ENCODE measurements around the gene ZNF827.

ZNF827 gene, protein sequence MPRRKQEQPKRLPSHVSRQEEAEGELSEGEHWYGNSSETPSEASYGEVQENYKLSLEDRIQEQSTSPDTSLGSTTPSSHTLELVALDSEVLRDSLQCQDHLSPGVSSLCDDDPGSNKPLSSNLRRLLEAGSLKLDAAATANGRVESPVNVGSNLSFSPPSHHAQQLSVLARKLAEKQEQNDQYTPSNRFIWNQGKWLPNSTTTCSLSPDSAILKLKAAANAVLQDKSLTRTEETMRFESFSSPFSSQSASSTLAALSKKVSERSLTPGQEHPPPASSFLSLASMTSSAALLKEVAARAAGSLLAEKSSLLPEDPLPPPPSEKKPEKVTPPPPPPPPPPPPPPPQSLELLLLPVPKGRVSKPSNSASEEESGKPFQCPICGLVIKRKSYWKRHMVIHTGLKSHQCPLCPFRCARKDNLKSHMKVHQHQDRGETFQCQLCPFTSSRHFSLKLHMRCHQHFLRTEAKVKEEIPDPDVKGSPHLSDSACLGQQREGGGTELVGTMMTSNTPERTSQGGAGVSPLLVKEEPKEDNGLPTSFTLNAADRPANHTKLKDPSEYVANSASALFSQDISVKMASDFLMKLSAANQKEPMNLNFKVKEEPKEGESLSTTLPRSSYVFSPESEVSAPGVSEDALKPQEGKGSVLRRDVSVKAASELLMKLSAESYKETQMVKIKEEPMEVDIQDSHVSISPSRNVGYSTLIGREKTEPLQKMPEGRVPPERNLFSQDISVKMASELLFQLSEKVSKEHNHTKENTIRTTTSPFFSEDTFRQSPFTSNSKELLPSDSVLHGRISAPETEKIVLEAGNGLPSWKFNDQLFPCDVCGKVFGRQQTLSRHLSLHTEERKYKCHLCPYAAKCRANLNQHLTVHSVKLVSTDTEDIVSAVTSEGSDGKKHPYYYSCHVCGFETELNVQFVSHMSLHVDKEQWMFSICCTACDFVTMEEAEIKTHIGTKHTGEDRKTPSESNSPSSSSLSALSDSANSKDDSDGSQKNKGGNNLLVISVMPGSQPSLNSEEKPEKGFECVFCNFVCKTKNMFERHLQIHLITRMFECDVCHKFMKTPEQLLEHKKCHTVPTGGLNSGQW

DNA sequence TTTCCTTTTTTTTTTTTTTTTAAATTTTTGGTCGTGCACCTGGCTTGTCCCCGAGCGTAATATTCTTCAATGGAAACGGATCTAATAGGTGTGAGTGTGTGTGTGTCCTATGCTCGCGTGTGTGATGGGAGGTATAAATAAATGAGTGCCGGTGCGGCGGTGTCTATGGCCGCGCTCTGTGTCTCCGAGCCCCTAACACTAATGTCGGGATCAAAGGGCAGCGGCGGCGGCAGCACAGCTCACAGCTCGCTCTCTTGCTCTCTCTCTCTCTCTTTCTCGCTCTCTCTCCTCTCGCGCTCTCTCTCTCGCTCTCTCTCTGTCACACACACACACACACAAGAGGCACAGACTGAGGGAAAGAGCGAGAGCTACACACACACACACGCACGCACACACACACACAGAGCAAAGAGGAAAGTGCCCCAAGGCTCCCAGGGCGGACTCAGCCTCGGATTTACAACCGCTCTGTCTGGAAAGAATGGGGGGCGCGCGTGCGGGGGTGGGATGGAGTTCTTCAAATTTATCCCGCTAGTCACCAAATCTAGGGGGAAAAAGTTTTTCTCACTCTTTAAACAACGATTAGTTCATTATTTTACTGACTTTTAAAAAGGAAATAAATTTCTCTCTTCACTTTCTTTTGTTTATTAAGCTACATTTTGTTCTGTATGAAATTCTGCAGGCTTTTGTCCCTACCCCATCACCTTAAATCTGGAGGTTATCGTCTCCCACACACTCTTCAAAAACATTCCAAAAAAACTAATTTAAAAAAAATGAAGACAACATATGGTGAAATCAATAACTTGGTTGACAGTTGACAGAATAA lies at the start of gene ZNF827:
TSS of gene ZNF827 (minus strand) at position 206 of the 823 bp plus-strand sequence. CDS start 416 bp downstream, outside the sequence.
- peak; percentile 77 for DNase-seq (ENCODE audit: low spot score)

DNA sequence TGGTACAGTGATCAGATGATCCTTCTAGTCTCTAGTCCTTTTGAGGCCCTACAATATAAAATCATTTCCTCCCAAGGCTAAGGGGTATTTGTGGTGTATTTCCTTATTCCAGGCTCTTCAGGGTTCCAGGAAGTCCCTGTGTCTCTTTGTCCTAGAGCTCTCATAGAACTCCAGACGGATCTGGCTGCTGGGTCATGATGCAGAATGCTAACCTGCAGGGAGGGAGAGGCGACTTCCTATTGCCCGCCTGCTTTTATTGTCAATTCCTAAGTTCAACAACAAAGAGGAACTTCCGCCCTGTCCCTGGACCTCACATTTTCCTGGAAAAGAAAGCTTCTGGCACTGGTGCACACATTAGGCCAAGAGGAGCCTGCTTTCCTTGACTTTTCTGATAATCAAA lies 45.9 kb upstream of the ZNF827 start:
- no peak for DNase-seq (ENCODE audit: low spot score)

- no peak for DNase-seq (ENCODE audit: low spot score)
Observed at GRCh38 chr4:145982791-145983190, 44.2 kb upstream of the ZNF827 start.

DNA sequence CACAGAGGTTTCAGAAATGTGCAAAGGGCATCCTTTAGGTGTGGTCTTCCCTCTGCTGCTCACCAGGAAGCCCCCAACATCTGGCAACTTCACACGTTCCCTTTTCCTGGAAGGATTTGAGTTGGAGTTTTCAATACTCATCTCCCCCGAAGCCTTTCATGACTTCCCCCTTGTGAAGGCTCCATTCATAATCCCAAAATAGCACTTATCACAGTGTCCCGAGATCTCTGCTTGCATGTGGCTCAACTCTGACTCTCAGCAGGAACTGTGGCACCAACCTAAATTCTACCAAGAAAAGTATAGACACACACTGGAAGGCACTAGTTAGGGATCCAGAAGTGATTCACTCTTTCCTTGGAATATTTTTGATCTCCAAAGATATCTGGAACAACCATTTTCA lies 40.5 kb upstream of the ZNF827 start:
- no peak for DNase-seq (ENCODE audit: low spot score)

DNA sequence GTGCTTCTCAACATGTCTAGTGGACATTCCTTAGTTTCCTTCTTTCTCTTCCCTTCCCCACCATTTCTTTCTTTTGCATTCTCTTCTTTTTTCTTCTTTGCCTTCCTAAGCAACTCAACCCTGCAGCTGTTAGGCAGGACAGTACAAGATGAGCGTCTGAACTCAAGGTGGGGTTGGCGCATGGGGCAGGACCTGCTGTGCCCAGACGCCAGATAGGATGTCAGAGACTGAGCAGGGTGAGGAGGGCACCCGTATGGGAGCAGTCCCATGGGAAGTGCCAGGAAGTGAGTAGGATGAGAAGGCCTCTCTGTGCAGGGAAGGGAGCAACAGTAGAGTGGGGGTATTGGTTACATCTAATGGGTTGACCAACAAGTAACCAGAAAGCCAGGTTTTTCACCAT lies 38.1 kb upstream of the ZNF827 start:
- no peak for DNase-seq (ENCODE audit: low spot score)

- no peak for DNase-seq (ENCODE audit: low spot score)
Observed at GRCh38 chr4:145960012-145960411, 21.4 kb upstream of the ZNF827 start.

DNA sequence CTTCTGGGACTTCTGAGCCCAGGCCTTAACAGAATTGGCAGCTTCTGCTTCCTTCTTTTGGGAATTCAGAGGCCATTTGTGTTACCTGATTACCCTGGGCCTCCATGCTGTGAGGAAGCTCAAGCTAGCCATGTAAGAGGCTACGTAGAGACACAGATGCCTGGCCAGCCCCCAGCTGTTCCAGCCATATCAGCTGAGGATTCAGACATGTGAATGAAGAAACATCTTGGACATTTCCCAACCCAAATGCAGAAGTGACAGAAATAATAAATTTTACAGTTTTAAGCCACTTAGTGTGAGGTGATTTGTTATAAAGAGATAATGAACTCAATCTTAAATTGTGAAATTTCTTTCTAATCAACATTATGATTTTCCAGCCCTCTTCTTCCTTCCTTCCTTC lies 18.7 kb upstream of the ZNF827 start:
- no peak for DNase-seq (ENCODE audit: low spot score)

DNA sequence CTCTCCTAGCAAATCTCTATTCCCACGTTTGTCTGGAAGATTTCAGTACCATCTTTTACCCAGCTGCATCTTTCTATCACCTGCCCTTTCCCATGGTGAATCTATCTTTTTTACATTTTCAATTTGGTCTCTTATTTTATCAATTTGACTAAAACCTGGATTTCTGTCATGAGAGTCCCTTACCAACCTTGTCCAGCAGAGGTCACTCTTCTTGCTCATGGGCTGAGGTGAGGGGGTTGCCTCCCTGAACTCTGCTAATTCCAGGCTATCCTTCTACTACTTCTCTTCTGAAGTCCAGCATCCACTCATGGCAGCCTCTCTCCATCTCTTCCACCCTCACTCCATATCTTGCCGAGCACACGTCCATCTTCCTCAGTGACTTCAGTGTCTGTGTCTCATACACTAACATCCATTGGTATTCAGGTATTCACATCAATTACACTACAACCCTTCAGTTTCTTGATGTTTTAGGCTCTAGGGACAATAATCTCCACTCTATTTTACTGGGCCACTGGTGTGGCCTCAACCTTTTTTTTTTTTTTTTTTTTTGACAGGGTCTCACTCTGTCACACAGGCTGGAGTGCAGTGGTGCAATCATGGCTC lies 17.8 kb upstream of the ZNF827 start:
- DNase-seq (ENCODE audit: low spot score), result no peak

DNA sequence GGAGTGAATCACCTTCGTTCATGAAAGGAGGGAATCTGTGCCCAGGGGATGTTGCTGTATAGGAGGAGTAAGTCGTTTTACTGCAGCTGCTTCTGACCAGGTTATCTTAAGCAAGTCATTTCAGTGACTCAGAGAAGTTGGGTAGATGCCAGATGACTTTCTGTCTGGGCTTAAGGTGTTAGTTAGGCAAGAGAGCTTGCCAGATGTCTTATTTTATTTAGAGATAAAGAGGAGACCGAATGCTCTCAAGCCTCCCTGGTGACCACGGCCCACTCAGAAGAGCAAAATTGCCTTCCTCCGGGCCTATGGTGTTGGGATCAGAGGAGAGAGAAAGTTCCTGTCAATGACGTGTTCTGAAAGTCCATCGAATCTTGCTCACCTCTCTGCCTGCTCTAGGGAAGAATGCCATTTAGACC lies 16.3 kb upstream of the ZNF827 start:
- no peak for DNase-seq (ENCODE audit: low spot score)

- no peak for DNase-seq (ENCODE audit: low spot score)
Observed at GRCh38 chr4:145951931-145952330, 13.3 kb upstream of the ZNF827 start.

DNA sequence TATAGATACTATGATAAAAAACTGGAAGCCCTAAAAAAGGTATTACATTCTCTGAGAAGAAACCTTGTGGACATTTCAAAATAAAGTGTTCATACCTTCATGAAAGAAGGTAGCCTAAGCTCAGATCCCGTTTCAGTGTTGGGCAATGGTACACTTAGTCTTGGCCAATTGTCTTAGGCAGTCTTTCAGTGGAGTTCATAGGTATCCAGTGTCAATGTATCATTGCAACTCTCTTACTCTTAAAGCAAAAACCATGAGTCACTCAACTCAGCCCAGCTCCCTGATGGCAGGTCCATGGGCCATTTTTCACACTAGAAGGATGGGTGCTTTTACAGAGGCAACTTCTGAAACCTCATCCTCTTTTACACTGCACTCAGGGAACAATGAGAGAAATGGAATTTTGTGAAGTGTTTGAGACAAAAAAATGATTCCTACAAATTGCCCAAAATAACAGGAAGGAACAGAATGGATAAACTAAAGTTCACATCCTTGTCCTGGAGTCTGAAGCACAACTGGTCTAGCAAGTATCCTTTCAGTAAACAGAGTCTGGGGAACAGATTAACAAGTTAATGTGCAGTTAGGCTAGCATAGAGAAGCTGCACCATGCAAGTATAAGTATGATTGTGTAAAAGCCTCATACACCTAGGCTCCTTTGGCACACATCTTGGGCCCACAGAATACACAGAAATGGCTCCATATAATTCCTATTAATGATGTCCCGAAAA lies 7.0 kb upstream of the ZNF827 start:
- no peak for DNase-seq (ENCODE audit: low spot score)

DNA sequence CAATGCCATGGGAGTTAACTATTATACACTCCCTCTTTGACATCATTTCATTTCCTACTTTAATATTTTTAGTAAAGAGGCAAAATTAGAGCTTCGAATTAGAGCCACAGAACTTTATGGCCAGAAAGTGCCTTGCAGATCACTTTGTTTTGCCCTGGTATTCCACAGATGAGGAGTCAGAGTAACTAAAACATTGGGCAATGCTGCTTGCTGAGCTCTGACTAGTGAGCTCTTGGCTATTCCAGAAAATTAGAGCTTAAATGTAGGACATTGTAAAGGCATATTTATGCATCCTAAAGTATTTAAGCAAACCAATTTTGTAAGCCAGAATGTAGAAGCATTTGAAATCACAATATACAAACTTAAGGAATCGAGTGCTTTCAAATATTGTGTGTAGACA lies 6.3 kb upstream of the ZNF827 start:
- no peak for DNase-seq (ENCODE audit: low spot score)

DNA sequence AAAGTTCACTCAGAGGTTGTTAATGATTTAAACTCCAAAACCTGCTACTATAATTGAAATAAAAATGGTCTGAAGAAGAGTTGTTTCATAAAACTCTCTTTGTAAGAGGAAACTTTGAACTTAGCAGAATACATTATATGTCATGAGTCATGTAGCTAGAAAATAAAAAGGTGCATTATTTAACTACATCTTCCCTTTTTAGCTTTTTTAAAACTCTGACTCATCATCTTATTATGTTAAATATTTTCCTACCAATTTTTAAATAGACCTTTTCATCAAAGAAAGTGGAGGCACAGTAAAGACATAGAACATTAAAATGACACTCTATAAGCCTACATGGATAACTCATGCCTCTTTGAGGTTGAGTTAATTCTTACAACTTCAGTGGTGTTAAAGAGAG lies 1.2 kb upstream of the ZNF827 start:
- no peak for DNase-seq (ENCODE audit: low spot score)

DNA sequence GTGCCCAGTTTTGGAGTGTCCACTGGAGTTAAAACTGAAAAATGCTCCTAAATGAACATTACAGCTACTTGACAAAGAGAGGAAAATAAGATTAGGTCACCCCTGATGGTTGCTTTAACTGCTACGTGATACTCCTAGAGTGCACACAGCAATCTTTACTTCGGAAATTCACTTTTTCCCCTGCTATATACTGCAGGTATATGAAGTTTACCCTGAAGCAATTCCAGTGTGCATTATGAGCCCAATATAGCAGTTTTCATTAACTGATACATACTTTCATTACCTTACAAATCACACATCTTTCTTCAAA lies 773 bp upstream of the ZNF827 start:
- DNase-seq (ENCODE audit: low spot score), result no peak

- peak; percentile 47 for DNase-seq (ENCODE audit: low spot score)
Observed at GRCh38 chr4:145937971-145938611, 532 bp downstream of the ZNF827 start.

- peak; percentile 78 for DNase-seq (ENCODE audit: low spot score)
Observed at GRCh38 chr4:145936997-145937901, 1.4 kb downstream of the ZNF827 start.

DNA sequence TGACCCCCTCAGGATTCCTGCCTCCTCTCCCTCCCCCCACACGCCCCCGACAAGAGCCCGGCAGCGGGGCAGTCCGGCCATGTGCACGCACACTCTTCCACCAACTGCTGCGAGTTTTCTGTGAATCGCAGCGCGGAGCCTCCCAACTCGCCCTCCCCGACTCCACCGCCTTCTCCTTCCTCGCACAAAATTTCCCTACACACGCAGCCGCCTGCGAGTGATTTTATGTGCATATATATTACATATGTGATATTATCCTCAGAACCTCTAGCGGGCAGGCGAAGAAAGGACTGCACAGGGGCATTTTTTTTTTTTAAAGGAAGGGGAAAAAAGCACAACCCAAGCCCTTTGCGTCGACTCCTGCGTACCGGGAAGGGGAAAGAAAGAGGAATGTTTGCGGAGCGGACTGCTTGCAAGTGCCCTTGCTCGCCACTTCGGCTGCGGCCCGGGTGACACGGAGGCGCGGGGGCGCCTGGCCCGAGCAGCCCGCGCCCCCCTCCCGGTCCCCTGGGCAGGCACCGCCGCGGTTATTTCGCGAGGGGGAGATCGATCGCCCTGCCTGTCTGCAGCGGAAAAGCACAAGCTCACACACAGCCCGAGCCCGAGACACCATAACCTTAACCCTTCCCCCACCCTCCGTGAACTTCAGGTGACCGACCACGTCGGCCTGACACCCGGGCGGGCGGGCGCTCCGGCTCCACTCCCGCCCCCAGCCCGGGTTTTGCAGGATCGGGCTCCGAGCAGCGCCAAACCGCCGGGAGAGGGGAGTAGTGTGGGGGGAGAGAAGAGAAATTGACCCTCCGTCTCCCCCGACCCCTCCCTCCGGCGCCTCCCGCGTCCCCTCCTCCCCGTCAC lies 2.3 kb downstream of the ZNF827 start:
- DNase-seq (ENCODE audit: low spot score), result peak; percentile 78
